Aorta (tissue), 5 donors: Measurements from ENCODE around the gene PIK3R6. TPM values are rescaled to one million over a fixed set of nuclear protein-coding genes. Genes with fewer than 3 reads are reported as not detected.

Source experiments
- ATAC-seq: fragments of 200-7000 bp; cut with Tn5 transposase; one replicate; pipeline ENCODE4 v1.9.1; 2022; ENCODE audit warnings: moderate library complexity; ENCODE audit not compliant: low FRiP score
- DNase-seq, 2 donors: peaks; one replicate each; pipeline ENCODE4 v3.0.0-alpha.2; 2020
- H3K27ac ChIP-seq, 2 donors: one replicate each; pipeline ENCODE4 v1.5.1; 2013; ENCODE audit warnings: low read length in 2 of 2, mild to moderate bottlenecking in 2 of 2, moderate library complexity in 2 of 2, control low read depth in 1 of 2, inconsistent platforms in 1 of 2, low read depth in 1 of 2
- H3K27me3 ChIP-seq, 2 donors: one replicate each; pipeline ENCODE4 v1.6.1; 2013; ENCODE audit warnings: control low read depth in 1 of 2, low read length in 1 of 2, mild to moderate bottlenecking in 1 of 2, moderate library complexity in 1 of 2; ENCODE audit not compliant: insufficient read depth in 2 of 2, control insufficient read depth in 1 of 2
- H3K36me3 ChIP-seq, 2 donors: one replicate each; pipeline ENCODE4 v1.6.1; 2013; ENCODE audit warnings: control low read depth in 1 of 2, low read length in 1 of 2, mild to moderate bottlenecking in 1 of 2; ENCODE audit not compliant: insufficient read depth in 2 of 2, control insufficient read depth in 1 of 2
- H3K4me1 ChIP-seq, 2 donors: one replicate each; pipeline ENCODE4 v1.6.1; 2013; ENCODE audit warnings: low read length in 2 of 2, control low read depth in 1 of 2, mild to moderate bottlenecking in 1 of 2, moderate library complexity in 1 of 2; ENCODE audit not compliant: insufficient read depth in 2 of 2, control insufficient read depth in 1 of 2
- H3K4me3 ChIP-seq, 2 donors: one replicate each; pipeline ENCODE4 v1.5.1; 2013; ENCODE audit warnings: low read length in 2 of 2, control low read depth in 1 of 2, mild to moderate bottlenecking in 1 of 2
- H3K9me3 ChIP-seq: one replicate; pipeline ENCODE4 v1.6.1; 2013; ENCODE audit warnings: mild to moderate bottlenecking, low read length; ENCODE audit not compliant: control insufficient read depth
- WGBS, 2 donors: extraction: QIAGEN DNeasy Blood & Tissue Kit; methylation state at CpG; one replicate each; pipeline ENCODE4 v1.1.7; 2013; 5-methylcytosine and 5-hydroxymethylcytosine counted together
- intact Hi-C, 2 donors: fragments of 100-400 bp; cut with DNase I; formaldehyde crosslinking; loops; one replicate each; pipeline versions ENCODE4 v1.14.2 to v1.15.0; 2022
- polyA plus RNA-seq, 2 donors: library from polyadenylated mRNA; stranded (reverse); fragments of 200-250 nt; gene quantifications; one replicate each; pipeline ENCODE4 v1.2.3, GENCODE V29; 2013
- total RNA-seq, 2 donors: library from RNA; stranded (reverse); fragmentation: NEBNext Ultra II Directional; extraction: Animal tissue kit (Norgen Biotek cat#: 25700); gene quantifications; one replicate each; pipeline ENCODE4 v1.2.1, GENCODE V29; 2021
- donor health status: healthy with polysubstance abuse.
- donor health status: Bipolar disorder and iron deficiency.
- donor health status: DM: no; HTN: no; CAD: no.
- donor health status: DM: no; HTN: no; CAD: no.
- donor health status: DM: yes; HTN: yes; CAD: no.

PIK3R6 gene
- total and polyA plus RNA-seq, 4 donors, result 0.10 to 3.5 (median 1.0) TPM

GRCh38 chr17:8798846-8799569, 68.5 kb downstream of the PIK3R6 start, which contains the start of gene MFSD6L:
MFSD6L (minus strand) TSS chr17:8799365; CDS start chr17:8799120, 245 bp downstream.
- H3K27me3 ChIP-seq, result no peaks in the 10 kb centered on the region
- DNase-seq (no peak), ATAC-seq (no peak)
- WGBS, 2 donors, result 16 to 19% methylated on average over 40 to 62 of the region's 62 CpGs
- H3K4me3 ChIP-seq, result no peak within 1 kb of the TSS
- H3K27ac ChIP-seq, result no peak within 1 kb of the TSS
- intact Hi-C loops, result no loop called here
- H3K9me3 ChIP-seq, result no peaks in the 10 kb centered on the region
- no peaks in the 10 kb centered on the region for H3K4me1 ChIP-seq
- no peaks in the 10 kb centered on the region for H3K36me3 ChIP-seq

- Histone ChIP-seq H3K36me3 (no peaks in the 10 kb centered on the region), H3K27me3 (no peaks in the 10 kb centered on the region), H3K4me3 (no peak overlapping the region), H3K9me3 (no peaks in the 10 kb centered on the region), H3K4me1 (no peaks in the 10 kb centered on the region), H3K27ac (no peak overlapping the region)
- ATAC-seq, result no peak
- intact Hi-C loops, result no loop called here
- WGBS, 2 donors, result 76 to 77% methylated on average over 23 of the region's 23 CpGs
- no peak for DNase-seq
Observed at GRCh38 chr17:8798176-8798845, 69.2 kb downstream of the PIK3R6 start.

- intact Hi-C loops, result no loop called here
- H3K4me3 ChIP-seq, result no peak overlapping the region
- no peak for ATAC-seq
- H3K27ac ChIP-seq, result no peak overlapping the region
- H3K27me3 ChIP-seq, result no peaks in the 10 kb centered on the region
- H3K9me3 ChIP-seq, result no peaks in the 10 kb centered on the region
- no peak for DNase-seq
- no peaks in the 10 kb centered on the region for H3K36me3 ChIP-seq
- 91 to 92% methylated on average over 14 of the region's 14 CpGs for WGBS, 2 donors
- no peaks in the 10 kb centered on the region for H3K4me1 ChIP-seq
Observed at GRCh38 chr17:8797621-8798175, 69.8 kb downstream of the PIK3R6 start.

GRCh38 chr17:8794636-8795035, 72.8 kb downstream of the PIK3R6 start:
- ATAC-seq (no peak), DNase-seq (no peak)
- intact Hi-C loops, result no loop called here
- 52 to 53% methylated on average over 7 of the region's 7 CpGs for WGBS, 2 donors
- no peaks in the 10 kb centered on the region for H3K9me3 ChIP-seq
- H3K4me3 ChIP-seq, result no peak overlapping the region
- H3K27ac ChIP-seq, result no peak overlapping the region
- H3K4me1 ChIP-seq, result no peaks in the 10 kb centered on the region
- H3K36me3 ChIP-seq, result no peaks in the 10 kb centered on the region
- H3K27me3 ChIP-seq, result no peaks in the 10 kb centered on the region

GRCh38 chr17:8793649-8794048, 73.8 kb downstream of the PIK3R6 start:
- no peak for ATAC-seq
- 81 to 89% methylated on average over 2 of the region's 2 CpGs for WGBS, 2 donors
- no peak for DNase-seq

GRCh38 chr17:8792646-8793045, 74.8 kb downstream of the PIK3R6 start:
- no peaks in the 10 kb centered on the region for H3K9me3 ChIP-seq
- no peaks in the 10 kb centered on the region for H3K36me3 ChIP-seq
- H3K27ac ChIP-seq, result no peak overlapping the region
- intact Hi-C loops, result no loop called here
- DNase-seq (no peak), ATAC-seq (no peak)
- H3K4me1 ChIP-seq, result no peaks in the 10 kb centered on the region
- no peaks in the 10 kb centered on the region for H3K27me3 ChIP-seq
- 78 to 84% methylated on average over 6 of the region's 6 CpGs for whole genome bisulfite sequencing, 2 donors
- H3K4me3 ChIP-seq, result no peak overlapping the region

More at GRCh38 chr17:8793649-8794048, 73.8 kb downstream of the PIK3R6 start:
- no peaks in the 10 kb centered on the region for H3K27me3 ChIP-seq
- H3K36me3 ChIP-seq, result no peaks in the 10 kb centered on the region
- intact Hi-C loops, result no loop called here
- no peaks in the 10 kb centered on the region for H3K4me1 ChIP-seq
- H3K4me3 ChIP-seq, result no peak overlapping the region
- no peak overlapping the region for H3K27ac ChIP-seq
- no peaks in the 10 kb centered on the region for H3K9me3 ChIP-seq

- no peaks in the 10 kb centered on the region for H3K36me3 ChIP-seq
- no peaks in the 10 kb centered on the region for H3K4me1 ChIP-seq
- no peaks in the 10 kb centered on the region for H3K9me3 ChIP-seq
- intact Hi-C loops, result no loop called here
- no peak for DNase-seq
- no peaks in the 10 kb centered on the region for H3K27me3 ChIP-seq
- ATAC-seq, result no peak
- no peak overlapping the region for H3K27ac ChIP-seq
- H3K4me3 ChIP-seq, result no peak overlapping the region
- 59 to 62% methylated on average over 2 of the region's 2 CpGs for WGBS, 2 donors
Observed at GRCh38 chr17:8791910-8792270, 75.6 kb downstream of the PIK3R6 start.

- Histone ChIP-seq H3K4me1 (no peaks in the 10 kb centered on the region), H3K9me3 (no peaks in the 10 kb centered on the region), H3K4me3 (no peak overlapping the region), H3K27ac (no peak overlapping the region), H3K27me3 (no peaks in the 10 kb centered on the region), H3K36me3 (no peaks in the 10 kb centered on the region)
- 86 to 91% methylated on average over 4 of the region's 4 CpGs for WGBS, 2 donors
- intact Hi-C loops, result no loop called here
- DNase-seq, result no peak
- no peak for ATAC-seq
Observed at GRCh38 chr17:8791248-8791909, 76.1 kb downstream of the PIK3R6 start.
